COLO829 (cell line): ENCODE measurements around the gene TIAM2.

Source experiments
- DNase-seq: peaks from one replicate; pipeline ENCODE4 v3.0.0; 2012; ENCODE audit warnings: low spot score

TIAM2 gene

DNA sequence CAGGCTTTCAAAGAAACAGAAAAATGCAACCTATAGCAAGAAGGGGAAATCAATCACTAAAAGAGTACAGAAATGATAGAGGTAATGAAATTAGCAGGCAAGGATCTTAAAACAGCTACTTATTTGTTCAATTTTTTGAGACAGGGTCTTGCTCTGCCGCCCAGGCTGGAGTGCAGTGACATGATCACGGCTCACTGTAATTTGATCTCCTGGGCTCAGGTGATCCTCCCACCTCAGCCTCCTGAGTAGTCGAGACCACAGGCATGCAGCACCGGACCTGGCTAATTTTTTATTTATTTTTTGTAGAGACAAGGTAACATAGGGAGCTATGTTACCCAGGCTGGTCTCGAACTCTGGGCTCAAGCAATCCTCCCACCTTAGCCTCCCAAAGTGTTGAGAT lies 297.6 kb downstream of the TIAM2 start:
- no peak for DNase-seq

DNA sequence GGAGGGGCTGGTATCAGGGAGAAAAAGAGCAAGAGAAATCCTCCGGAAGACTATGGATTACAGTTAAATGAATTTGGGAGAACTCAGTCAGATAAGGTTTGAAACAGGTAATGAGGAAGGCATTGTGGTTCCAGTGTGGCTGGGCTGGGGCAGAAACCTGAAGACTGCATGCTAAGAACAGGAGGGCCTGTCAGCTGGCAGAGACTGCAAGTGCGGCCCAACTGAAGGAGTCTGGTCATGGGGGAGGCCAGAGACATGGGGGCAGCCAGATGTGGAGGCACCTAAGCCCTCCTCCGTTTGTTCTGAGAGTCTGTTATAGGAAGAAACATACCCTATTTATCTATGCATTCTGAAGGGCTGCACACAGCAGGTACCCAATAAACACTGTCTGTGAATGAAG lies 302.6 kb downstream of the TIAM2 start:
- no peak for DNase-seq

DNA sequence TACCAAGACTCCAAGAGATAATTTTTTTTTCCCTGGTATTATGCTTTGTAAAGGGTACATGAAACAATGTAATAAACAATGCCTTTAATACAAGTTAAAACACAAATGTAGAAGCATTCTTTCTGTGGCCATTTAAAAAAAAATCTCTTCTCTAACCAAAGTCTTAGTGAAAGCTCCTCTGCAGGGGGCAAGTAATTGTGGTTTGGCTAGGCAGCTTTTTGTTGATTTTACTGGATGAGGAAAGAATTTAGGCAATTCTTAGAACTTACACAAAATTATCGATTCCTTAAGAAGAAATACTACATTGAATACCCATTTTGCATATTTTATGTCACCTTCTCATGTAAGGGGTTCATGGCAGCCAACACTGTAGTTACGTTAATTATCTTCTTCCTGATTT lies 306.8 kb downstream of the TIAM2 start:
- DNase-seq: no peak

DNA sequence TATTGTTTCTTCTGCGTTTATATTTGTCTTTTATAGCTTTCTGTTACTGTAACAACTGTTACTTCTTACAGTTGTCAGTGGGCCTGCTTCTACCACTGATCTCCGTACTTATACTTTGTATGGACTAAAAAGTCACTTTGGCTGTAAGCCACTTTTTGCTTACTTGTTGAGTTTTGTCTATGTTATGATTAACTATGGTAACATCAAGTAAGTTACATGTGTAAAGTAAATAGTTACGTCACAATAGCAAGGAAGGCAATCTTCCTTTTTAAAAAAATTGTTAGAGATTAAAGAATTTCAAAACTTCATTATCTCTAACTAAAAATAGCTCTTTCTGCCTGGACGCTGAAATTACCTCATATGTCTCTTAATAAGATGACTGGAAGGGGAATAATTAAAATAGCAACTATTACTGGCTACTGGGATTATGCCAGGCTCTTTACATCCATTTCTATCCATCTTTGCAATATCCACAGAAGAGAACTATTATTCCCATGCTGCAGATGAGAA lies 308.3 kb downstream of the TIAM2 start:
- DNase-seq: no peak

- no peak for DNase-seq
Observed at GRCh38 chr6:155306958-155307357, 311.8 kb downstream of the TIAM2 start.
